Right lobe of liver (tissue), 4 donors: Measurements from ENCODE around the gene RAMP2.

Experiments
- CTCF ChIP-seq, 4 donors: fragments of 200-600 bp in 3 of 4; fragments of 450-650 bp in 1 of 4; IDR thresholded peaks; one replicate each; pipeline versions ENCODE4 v1.5.1 to v1.8.0; 2016 to 2022; ENCODE audit warnings: antibody characterized with exemption in 4 of 4, mild to moderate bottlenecking in 2 of 4
- POLR2A ChIP-seq: fragments of 450-650 bp; IDR thresholded peaks from one replicate; pipeline ENCODE4 v1.6.1; 2017; ENCODE audit warnings: antibody characterized with exemption, mild to moderate bottlenecking
- donor health status: DM: no; HTN: no; CAD: no.
- donor health status: DM: no; HTN: no; CAD: no.
- donor health status: DM: no; HTN: yes; CAD: no.

- TF ChIP-seq POLR2A (no peak), CTCF (IDR thresholded peaks at IDR 0.05) (no peak)
Measured at GRCh38 chr17:42779936-42780850, 19.2 kb downstream of the RAMP2 start, which contains the start of gene WNK4.
